ENCODE measurements around the gene SMG5. TPM values are rescaled to one million over a fixed set of nuclear protein-coding genes. Genes with fewer than 3 reads are reported as not detected.

SMG5 gene
- total RNA-seq, 1 experiment from 2014 or later: 103 TPM

DNA sequence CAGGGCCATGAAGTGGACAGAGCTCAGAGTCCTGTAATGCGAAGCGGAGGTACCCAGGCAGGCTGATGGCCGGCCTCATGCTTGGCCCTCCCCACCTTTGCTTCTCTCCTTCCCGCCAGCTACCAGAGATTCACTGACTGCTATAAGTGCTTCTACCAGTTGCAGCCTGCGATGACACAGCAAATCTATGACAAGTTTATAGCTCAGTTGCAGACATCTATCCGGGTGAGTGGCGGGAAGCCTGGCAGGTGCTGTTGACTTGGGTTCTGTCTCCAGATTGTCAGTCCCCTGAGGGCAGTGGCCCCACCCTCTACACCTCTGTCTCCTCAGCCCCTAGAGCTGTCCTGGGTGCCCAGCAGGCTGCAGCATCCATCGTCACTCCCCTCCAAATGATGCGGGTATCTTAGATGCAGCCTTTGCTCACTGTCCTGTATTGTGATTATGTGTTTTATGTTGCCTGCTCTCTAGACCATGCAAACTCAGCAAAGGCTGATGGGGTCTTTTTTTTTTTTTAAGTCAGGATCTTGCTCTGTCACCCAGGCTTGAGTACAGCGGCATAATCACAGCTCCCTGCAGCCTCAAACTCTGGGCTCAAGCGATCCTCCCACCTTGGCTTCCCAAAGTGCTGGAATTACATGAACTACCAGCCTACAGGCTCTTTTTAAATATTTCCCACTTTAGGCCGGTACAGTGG lies 50.3 kb downstream of the SMG5 start:
- H4K20me1 ChIP-seq (ENCODE audit: control insufficient read depth, insufficient read depth, insufficient read length): no peaks in the 10 kb centered on the region
- H3T11ph ChIP-seq (ENCODE audit: low read length): no peak overlapping the region
- no peak for DNase-seq
- no peak overlapping the region for H3K27ac ChIP-seq (ENCODE audit: insufficient read length, low read depth, low read length)
- no peaks in the 10 kb centered on the region for H3K23me2 ChIP-seq (ENCODE audit: insufficient read length, low read depth, low read length, poor library complexity, severe bottlenecking)
- no peak overlapping the region for H4K8ac ChIP-seq (replicated peaks; ENCODE audit: insufficient read length, low read depth, low read length)
- H3K18ac ChIP-seq (ENCODE audit: insufficient read length, low read depth, low read length): no peak overlapping the region
- no peak overlapping the region for H2AFZ ChIP-seq (ENCODE audit: low read length)
- no peak overlapping the region for H3K14ac ChIP-seq (ENCODE audit: insufficient read depth, low read length)
- H4K5ac ChIP-seq (ENCODE audit: insufficient read length, low read depth, low read length): no peak overlapping the region
- no peak overlapping the region for H2BK20ac ChIP-seq (ENCODE audit: low read depth, low read length, poor library complexity, severe bottlenecking)
- no peak overlapping the region for H3K23ac ChIP-seq (ENCODE audit: insufficient read length, low read depth, low read length)
- Mint-ChIP-seq H3K4me1 (no peaks in the 10 kb centered on the region), H3K27me3 (ENCODE audit: low read depth) (no peaks in the 10 kb centered on the region), H3K36me3 (ENCODE audit: insufficient read depth in 1 of 3, low read depth in 3 of 3) (peaks cover 27 to 63% (median 61%) of the 10 kb centered on the region in 3 experiments; a peak in 6 of 7 replicates), H3K4me3 (no peak overlapping the region), H3K9me3 (no peaks in the 10 kb centered on the region), H3K27ac (peak overlapping the region in 2 of 3 experiments; percentile 23 to 78; a peak in 1 of 7 replicates)
- H3K56ac ChIP-seq (ENCODE audit: insufficient read length, low read depth, low read length): no peak overlapping the region
- H3K9ac ChIP-seq (ENCODE audit: extremely low read depth, insufficient read length, low read length): no peak overlapping the region
- no peaks in the 10 kb centered on the region for H3K27me3 ChIP-seq (ENCODE audit: insufficient read depth, low read length)
- no CpG with 5 or more reads among the region's 12 CpGs for WGBS (ENCODE audit: extremely low coverage, insufficient read length, low lambda C conversion rate)
- no peak for TF ChIP-seq CTCF (conservative IDR thresholded peaks at IDR 0.05)
- no peaks in the 10 kb centered on the region for H3K9me3 ChIP-seq (ENCODE audit: control insufficient read depth, low read depth, low read length)
- H4K91ac ChIP-seq (ENCODE audit: insufficient read length, low read depth, low read length): no peak overlapping the region
- no peak overlapping the region for H2BK120ac ChIP-seq (ENCODE audit: low read depth, low read length, poor library complexity, severe bottlenecking)
- H3K4me2 ChIP-seq (ENCODE audit: insufficient read depth, insufficient read length, low read length): no peak overlapping the region
- no peak overlapping the region for H2BK12ac ChIP-seq (ENCODE audit: insufficient read length, low read depth, low read length)
- H2BK5ac ChIP-seq (ENCODE audit: insufficient read length, low read length): no peak overlapping the region
- H3K79me1 ChIP-seq (ENCODE audit: insufficient read depth, low read depth, low read length, poor library complexity, severe bottlenecking): no peaks in the 10 kb centered on the region
- H2AK5ac ChIP-seq (ENCODE audit: insufficient read length, low read length): no peak overlapping the region
- no peaks in the 10 kb centered on the region for H3K79me2 ChIP-seq (ENCODE audit: insufficient read depth, low read length)
- H3K4ac ChIP-seq (ENCODE audit: low read depth, low read length): no peak overlapping the region
- no peak overlapping the region for H2BK15ac ChIP-seq (ENCODE audit: low read depth, low read length)
- H3K4me1 ChIP-seq (ENCODE audit: insufficient read depth, low read length): no peaks in the 10 kb centered on the region
